ENCODE data around the gene ITGB1BP2. TPM values are rescaled to one million over a fixed set of nuclear protein-coding genes. Genes with fewer than 3 reads are reported as not detected.
"Not testable (repeated sequence)": the region's sequence is repeated elsewhere in the genome, so short reads cannot be mapped to it uniquely, and the experiment has no call there.

ITGB1BP2 gene
- total RNA-seq, 1 donor from 2014 or later, result 0.52 TPM

- DNase-seq (ENCODE audit: low read depth), result no peak
- no peak for TF ChIP-seq CTCF (conservative IDR thresholded peaks at IDR 0.05; ENCODE audit: low read depth, low read length)
- H3K4me3 ChIP-seq (ENCODE audit: low read depth, low read length), result no peak overlapping the region
Observed at GRCh38 chrX:71269801-71270395, 31.7 kb upstream of the ITGB1BP2 start.

GRCh38 chrX:71272313-71272712 is 29.2 kb upstream of the ITGB1BP2 start:
- not testable (repeated sequence) for DNase-seq (ENCODE audit: low read depth); H3K4me3 ChIP-seq (ENCODE audit: low read depth, low read length)

GRCh38 chrX:71281300-71281699 is 20.2 kb upstream of the ITGB1BP2 start:
- DNase-seq (ENCODE audit: low read depth); H3K4me3 ChIP-seq (ENCODE audit: low read depth, low read length): not testable (repeated sequence)

- TF ChIP-seq CTCF (conservative IDR thresholded peaks at IDR 0.05; ENCODE audit: low read depth, low read length), result no peak
- peak; percentile 41 for DNase-seq (ENCODE audit: low read depth)
Observed at GRCh38 chrX:71282514-71283402, 18.8 kb upstream of the ITGB1BP2 start.

GRCh38 chrX:71283403-71284143 is 18.0 kb upstream of the ITGB1BP2 start, which contains the start of gene NONO:
Gene NONO, plus strand, starts transcription at chrX:71283635. Its CDS starts 7,003 bp downstream, at chrX:71290638.
- H3K4me3 ChIP-seq (ENCODE audit: low read depth, low read length), result peak within 1 kb of the TSS; percentile 79
- TF ChIP-seq CTCF (conservative IDR thresholded peaks at IDR 0.05; ENCODE audit: low read depth, low read length), result peak; percentile 12
- peak; percentile 90 for DNase-seq (ENCODE audit: low read depth)

More at GRCh38 chrX:71282514-71283402, 18.8 kb upstream of the ITGB1BP2 start:
- H3K4me3 ChIP-seq (ENCODE audit: low read depth, low read length), result peak overlapping the region; percentile 54

GRCh38 chrX:71285929-71286328 is 15.6 kb upstream of the ITGB1BP2 start:
- no peak for TF ChIP-seq CTCF (conservative IDR thresholded peaks at IDR 0.05; ENCODE audit: low read depth, low read length)
- no peak for DNase-seq (ENCODE audit: low read depth)
- peak overlapping the region; percentile 79 for H3K4me3 ChIP-seq (ENCODE audit: low read depth, low read length)

GRCh38 chrX:71291381-71291780 is 10.2 kb upstream of the ITGB1BP2 start:
- DNase-seq (ENCODE audit: low read depth), result no peak
- no peak for TF ChIP-seq CTCF (conservative IDR thresholded peaks at IDR 0.05; ENCODE audit: low read depth, low read length)

More at GRCh38 chrX:71291381-71291780, 10.2 kb upstream of the ITGB1BP2 start:
- H3K4me3 ChIP-seq (ENCODE audit: low read depth, low read length), result no peak overlapping the region
